Peyer's patch (tissue), 4 donors: ENCODE results near the gene GPR15.

ENCODE experiments used
- CTCF ChIP-seq, 6 experiments: fragments of 450-650 bp in 4 of 6; fragments of 200-600 bp in 2 of 6; sonication (generic) in 1 of 6; IDR thresholded peaks; one replicate each; pipeline ENCODE4 v1.5.1; 2017 to 2019; ENCODE audit warnings: antibody characterized with exemption in 6 of 6, mild to moderate bottlenecking in 3 of 6, moderate library complexity in 1 of 6
- POLR2A ChIP-seq, 2 donors: fragments of 450-650 bp; IDR thresholded peaks; one replicate each; pipeline ENCODE4 v1.5.1; 2017; ENCODE audit warnings: antibody characterized with exemption in 2 of 2, mild to moderate bottlenecking in 2 of 2, moderate library complexity in 2 of 2

GRCh38 chr3:98540346-98540745 lies 8.6 kb downstream of the GPR15 start:
- no peak for TF ChIP-seq CTCF (IDR thresholded peaks at IDR 0.05)
- no peak for TF ChIP-seq POLR2A (IDR thresholded peaks at IDR 0.05)
